GM21381 (cell line): ENCODE data around the gene SH3RF1.

Experiments
- ATAC-seq: cut with Tn5 transposase; IDR thresholded peaks from one replicate; pipeline ENCODE4 v1.9.1; 2021; ENCODE audit warnings: mild to moderate bottlenecking, moderate library complexity; ENCODE audit not compliant: unreplicated experiment

The SH3RF1 gene

DNA sequence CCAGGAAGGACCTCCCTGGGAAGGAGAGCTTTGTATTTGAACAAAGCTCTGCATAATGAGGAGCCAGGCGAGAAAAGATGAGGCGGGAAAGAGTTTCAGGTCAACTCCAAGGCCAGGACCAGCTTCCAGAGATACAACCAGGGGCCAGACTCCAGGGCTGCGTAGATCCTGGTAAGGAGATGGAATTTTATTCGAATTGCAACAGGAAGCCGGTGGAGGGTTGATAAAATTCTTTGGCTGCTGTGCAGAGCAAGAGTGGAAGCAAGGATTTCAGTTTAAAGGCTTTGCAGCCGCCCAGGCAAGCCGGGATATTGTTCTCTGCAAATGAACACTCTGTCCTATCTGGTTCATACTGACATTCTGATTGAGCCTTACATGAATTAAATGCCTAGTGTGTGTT lies 220.5 kb downstream of the SH3RF1 start:
- ATAC-seq, result no peak

DNA sequence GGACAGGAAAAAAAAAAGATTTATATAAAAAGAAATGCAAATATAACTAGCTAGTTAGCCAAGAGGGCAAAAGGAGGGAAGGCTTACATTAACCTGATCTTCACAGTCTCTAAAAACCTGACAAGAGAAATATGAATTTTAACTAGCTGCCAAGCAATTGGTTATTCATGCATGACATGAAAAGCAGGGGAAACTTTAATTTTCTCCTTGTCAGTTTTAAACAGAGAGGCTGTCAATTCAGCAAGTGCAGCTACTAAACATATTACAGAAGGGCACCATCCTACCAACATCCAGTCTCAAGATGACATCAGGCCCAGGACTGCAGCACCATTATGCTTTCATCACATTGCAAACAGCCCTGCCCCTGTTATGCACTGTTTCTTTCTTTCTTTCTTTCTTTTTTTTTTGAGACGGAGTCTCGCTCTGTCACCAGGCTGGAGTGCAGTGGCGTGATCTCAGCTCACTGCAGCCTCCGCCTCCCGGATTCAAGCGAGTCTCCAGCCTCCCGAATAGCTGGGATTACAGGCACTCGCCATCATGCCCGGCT lies 221.8 kb downstream of the SH3RF1 start:
- ATAC-seq, result no peak

GRCh38 chr4:169047956-169048355 lies 222.8 kb downstream of the SH3RF1 start:
- ATAC-seq, result no peak

GRCh38 chr4:169045862-169046584 lies 224.7 kb downstream of the SH3RF1 start:
- no peak for ATAC-seq

DNA sequence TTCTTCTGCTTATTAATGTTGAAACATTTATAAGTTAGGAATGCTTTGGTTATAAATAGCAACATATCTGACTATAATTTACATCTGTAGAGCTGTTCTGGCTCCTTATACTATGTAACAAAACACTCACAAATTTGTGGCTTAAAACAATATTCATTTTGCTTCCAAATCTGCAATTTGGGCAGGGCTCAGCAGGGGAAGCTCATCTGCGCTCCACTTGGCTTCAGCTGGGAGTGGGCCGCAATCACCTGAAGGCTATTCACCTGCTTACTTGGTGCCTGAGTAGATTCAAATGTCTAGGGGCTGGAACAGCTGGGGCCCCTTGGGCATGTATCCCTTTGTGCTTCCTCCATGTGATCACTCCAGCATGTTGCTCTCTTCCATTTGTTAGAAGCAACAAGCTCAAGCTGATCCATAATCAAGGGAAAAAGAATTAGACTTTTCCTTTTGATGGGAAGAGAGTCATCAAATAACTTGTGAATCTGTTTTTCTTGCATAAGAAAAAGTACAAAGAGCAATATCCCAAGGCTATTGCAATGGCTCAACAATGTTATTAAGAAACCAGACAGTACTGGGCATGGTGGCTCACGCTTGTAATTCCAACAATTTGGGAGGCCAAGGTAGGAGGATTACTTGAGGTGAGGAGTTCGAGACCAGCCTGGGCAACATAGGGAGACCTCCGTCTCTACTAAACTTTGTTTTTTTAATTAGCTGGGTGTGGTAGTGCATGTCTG lies 225.9 kb downstream of the SH3RF1 start:
- ATAC-seq, result no peak
